Measurements from ENCODE around the gene ATP8B4.

ATP8B4 gene

GRCh38 chr15:49901996-49902684 lies 216.9 kb downstream of the ATP8B4 start:
- peak; percentile 67 for TF ChIP-seq CTCF (conservative IDR thresholded peaks at IDR 0.05; ENCODE audit: low read length)
- peak; percentile 83 for DNase-seq (ENCODE audit: low read depth)
- peak overlapping the region; percentile 29 for H3K4me3 ChIP-seq (ENCODE audit: low read length)

DNA sequence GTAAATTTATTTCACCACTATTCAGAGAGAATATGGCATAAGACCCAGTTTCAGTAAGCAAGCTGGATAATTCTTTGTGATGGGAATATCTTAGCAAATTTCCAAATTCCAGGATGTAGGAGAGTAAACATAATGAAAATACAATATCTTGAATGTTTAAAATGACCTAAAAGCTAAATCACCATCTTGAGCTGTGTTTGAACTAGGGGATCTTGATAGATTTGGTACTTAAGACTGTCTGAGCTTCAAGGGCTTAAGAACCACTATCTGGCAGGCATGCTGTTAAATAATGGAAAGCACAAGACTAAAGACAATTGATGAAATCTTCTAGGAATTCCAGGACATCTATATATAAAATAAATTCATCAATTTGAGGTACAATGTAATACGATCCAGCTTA lies 217.7 kb downstream of the ATP8B4 start:
- H3K4me3 ChIP-seq (ENCODE audit: low read length) = no peak overlapping the region
- no peak for TF ChIP-seq CTCF (conservative IDR thresholded peaks at IDR 0.05; ENCODE audit: low read length)
- DNase-seq (ENCODE audit: low read depth) = peak; percentile 9

GRCh38 chr15:49900903-49901235 lies 218.2 kb downstream of the ATP8B4 start:
- DNase-seq (ENCODE audit: low read depth) = no peak
- TF ChIP-seq CTCF (conservative IDR thresholded peaks at IDR 0.05; ENCODE audit: low read length) = no peak
- no peak overlapping the region for H3K4me3 ChIP-seq (ENCODE audit: low read length)

- no peak for TF ChIP-seq CTCF (conservative IDR thresholded peaks at IDR 0.05; ENCODE audit: low read length)
- peak; percentile 76 for DNase-seq (ENCODE audit: low read depth)
- H3K4me3 ChIP-seq (ENCODE audit: low read length) = no peak overlapping the region
Measured at GRCh38 chr15:49900006-49900902, 218.8 kb downstream of the ATP8B4 start.

- H3K4me3 ChIP-seq (ENCODE audit: low read length) = no peak overlapping the region
- TF ChIP-seq CTCF (conservative IDR thresholded peaks at IDR 0.05; ENCODE audit: low read length) = no peak
- DNase-seq (ENCODE audit: low read depth) = peak; percentile 11
Measured at GRCh38 chr15:49898575-49899283, 220.3 kb downstream of the ATP8B4 start.

- DNase-seq (ENCODE audit: low read depth) = no peak
Measured at GRCh38 chr15:49898097-49898496, 220.9 kb downstream of the ATP8B4 start.

More at GRCh38 chr15:49898097-49898496, 220.9 kb downstream of the ATP8B4 start:
- no peak overlapping the region for H3K4me3 ChIP-seq (ENCODE audit: low read length)
- no peak for TF ChIP-seq CTCF (conservative IDR thresholded peaks at IDR 0.05; ENCODE audit: low read length)

All from AG10803 (cell line).